HG03066 (cell line): Measurements from ENCODE around the gene FAM110D.

Experiments
- ATAC-seq: cut with Tn5 transposase; IDR thresholded peaks from one replicate; pipeline ENCODE4 v1.9.1; 2021; ENCODE audit warnings: low read depth; ENCODE audit not compliant: unreplicated experiment

Gene FAM110D

DNA sequence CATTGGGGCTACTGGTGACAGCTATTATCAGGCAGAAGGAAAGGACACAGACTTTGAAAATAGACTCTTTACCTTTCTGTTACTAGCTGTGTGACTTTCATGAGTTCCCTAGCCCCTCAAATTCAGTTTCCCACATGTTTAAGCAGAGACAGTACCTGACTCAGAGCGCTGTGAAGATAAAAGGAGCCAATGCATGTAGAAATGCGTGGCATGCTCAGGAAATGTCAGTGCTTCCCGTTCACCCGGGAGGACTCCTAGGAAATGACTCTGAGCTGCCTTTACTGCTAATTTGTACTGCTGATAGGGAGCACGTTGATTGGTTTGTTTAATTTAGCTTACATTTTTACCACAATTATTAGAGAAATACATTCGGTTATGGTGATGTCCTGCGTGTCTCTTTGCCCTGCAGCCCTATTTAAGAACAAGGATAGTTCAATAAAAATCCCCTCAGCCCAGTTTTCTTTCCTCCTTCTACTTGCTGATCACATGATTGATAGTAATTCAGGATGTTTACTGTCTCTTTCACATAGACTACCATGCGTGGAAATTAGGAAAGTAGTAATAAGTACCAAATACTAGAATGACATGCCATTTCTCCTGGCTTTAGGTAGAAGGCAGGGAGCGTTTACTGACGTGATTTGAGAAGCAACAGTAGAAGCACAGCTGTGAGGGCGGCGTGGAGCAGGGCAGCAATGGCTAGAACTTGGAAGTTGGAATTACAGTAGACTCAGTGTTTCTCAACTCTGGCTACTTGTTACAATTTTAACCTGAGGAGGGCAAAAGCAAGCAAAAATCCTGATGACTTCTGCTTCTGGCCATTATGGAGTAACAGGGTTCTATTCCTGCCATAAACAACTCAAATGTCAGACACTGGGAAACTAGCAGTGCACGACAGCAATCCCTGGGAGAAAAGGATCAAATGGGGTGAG, 31.4 kb upstream of the FAM110D start:
- ATAC-seq, result no peak

DNA sequence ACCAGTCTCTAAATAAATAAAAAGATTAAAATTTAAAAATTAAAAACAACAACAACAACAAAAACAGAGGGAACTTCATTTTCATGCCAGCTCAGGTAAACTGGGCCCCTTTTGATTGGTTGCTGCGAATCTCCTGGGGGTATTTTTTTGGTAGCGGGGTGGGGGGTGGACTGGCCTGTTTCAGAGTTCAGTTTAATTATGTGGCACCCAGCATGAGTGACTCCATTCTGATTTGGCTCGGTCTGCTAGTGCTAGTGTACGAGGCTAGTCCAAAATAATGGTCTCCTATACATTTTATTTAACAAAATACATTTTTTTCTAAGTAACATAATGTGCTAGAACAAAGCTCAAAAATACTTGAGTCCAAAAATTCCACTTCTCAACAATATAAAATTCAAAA, 29.1 kb upstream of the FAM110D start:
- no peak for ATAC-seq

DNA sequence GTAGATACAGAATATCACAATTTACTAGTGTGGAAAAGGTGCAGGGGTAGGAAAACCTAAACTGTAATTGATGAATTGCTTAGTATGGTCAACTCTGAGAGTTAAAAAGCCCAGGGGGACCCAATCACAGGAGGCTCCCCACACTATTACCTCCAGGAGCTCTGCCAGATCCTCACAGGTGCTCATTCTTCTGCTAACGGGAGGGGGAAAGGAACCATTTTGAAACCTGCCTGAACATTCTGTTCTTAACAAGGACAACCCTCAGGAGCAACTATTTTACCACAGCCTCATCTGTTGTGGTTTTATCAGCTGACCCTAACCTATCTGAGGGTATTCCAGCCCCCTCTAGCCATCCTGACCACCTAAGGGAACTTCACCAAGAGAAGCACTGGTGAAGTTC, 28.2 kb upstream of the FAM110D start:
- ATAC-seq, result no peak

DNA sequence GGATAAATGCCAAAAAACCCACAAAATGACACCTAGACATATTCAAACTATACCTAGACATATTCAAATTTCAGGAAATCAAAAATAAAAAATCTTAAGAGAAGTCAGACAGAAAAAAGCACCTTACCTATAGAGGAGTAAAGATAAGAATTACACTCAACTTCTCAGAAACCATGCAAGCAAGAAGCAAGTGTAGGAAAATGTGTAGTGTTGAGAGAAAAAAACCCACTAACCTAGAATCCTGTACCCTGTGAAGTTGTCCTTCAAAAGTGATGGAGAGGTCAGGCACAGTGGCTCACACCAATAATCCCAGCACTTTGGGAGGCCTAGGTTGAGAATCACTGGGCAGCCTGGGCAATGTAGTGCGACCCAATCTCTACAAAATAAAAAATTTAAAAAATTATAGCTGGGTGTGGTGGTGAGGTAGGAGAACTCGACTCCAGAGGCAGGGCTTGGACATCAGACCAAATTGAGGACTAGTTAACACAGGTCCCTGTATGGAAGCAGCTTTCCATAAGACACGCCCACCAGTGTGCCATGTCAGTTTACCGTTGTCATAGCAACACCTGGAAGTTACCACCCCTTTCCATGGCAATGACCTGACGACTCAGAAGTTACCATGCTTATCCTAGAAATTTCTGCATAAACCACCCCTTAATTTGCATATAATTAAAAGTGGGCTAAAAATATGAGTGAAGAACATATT, 26.6 kb upstream of the FAM110D start:
- ATAC-seq, result no peak

DNA sequence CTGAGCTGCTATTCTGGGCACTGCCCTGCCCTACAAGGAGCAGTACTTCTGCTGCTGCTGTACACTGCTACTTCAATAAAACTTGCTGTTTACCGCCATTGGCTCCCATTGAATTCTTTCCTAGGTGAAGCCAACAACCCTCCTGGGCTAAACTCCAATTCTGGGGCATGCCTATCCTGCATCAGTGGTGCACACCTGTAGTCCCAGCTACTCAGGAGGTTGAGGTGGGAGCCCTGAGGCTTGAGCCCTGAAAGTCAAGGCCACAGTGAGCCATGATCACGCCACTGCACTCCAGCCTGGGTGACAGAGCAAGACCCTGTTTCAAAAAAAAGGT, 26.1 kb upstream of the FAM110D start:
- ATAC-seq, result no peak

DNA sequence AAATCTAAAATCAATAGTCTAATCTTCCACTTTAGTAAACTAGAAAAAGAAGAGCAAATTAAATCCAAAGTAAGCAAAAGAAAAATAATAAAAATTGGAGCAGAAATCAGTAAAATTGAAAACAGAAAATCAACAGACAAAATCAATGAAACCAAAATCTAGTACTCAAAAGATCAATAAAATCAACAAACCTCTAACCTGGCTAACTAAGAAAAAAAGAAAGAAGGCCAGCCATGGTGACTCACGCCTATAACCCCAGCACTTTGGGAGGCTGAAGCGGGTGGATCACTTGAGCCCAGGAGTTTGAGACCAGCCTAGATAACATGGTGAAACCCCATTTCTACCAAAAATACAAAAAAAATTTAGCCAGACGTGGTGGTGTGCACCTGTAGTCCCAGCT, 24.4 kb upstream of the FAM110D start:
- no peak for ATAC-seq

DNA sequence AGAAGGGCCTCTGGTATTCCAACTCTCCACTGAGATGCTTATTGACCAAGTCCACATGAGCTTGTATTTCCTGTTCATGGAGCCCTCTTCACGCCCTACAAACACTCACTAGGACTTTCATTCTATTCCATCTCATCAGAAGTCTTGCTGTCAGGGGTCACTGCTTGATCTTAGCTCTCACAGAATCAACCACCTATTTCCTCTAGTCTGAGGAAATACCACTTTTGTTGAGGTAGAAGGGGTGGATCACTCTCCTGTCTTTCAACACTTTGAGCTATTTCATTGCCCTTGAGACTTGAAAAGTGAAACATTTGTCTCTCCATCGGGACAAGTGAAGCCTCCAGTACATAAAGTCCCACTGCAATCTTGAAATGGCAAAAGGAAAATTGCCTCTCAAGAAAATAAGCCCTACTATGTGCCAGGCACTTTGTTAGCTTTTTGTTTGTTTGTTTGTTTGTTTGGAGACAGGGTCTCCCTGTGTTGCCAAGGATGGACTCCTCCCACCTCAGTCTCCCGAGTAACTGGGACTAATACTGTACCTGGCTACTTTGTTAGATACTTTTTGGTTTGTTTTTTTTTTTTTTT, 19.8 kb upstream of the FAM110D start:
- no peak for ATAC-seq

DNA sequence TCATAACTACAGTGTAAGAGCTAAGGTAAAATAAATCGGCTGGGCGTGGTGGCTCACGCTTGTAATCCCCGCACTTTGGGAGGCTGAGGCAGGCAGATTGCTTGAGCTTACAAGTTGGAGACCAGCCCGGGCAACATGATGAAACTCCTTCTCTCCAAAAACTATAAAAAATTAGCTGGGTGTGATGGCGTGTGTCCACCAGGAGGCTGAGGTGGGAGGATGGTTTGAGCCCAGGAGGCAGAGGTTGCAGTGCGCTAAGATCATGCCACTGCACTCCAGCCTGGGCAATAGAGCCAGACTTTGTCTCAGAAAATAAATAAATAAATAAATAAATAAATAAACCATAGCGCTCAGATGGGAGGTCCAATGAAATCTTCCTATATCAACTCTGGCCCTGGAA, 16.7 kb upstream of the FAM110D start:
- ATAC-seq, result no peak

DNA sequence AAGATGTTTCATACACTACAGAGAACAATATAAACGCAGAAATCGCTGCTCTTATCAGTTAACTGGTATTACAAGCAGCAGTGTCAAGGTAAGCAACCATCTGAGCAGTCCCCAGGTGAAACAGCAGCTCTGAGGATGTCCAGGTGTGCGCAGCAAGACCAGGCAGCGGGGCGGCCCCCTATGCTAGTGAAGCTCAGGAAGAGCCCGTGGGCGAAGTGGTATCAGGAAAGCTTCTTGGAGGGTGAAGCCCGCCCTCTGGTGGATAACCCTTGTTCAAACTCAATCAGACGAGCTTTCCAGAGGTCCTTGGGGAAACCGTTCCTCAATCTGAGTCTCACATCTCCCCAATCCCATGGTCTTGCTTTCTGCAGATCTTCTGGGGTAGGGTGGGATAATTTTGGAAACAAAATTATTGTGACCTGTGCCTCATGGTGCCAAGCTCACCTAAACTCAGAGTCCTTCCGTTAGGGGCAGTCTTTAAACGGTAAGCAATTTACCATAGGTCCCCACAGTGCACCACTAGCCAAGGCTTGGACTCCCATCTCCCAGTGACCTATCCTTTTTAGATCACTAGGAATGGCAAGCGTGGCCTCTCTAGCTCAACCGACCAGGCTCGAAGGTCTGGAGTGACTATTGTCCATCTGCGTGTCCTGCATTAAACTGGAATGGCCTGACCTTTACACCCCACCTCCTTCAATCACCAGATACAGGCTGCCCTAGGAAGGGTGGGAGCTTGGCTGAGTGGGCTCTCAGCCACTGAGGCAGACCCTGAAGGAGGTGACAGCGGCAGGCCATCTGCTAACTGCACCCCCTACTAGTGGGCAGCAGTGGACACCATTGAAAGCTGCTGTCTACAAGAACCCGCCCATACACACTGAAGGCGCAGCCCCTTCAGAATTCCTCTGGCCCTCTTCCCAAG, 13.6 kb upstream of the FAM110D start:
- no peak for ATAC-seq

DNA sequence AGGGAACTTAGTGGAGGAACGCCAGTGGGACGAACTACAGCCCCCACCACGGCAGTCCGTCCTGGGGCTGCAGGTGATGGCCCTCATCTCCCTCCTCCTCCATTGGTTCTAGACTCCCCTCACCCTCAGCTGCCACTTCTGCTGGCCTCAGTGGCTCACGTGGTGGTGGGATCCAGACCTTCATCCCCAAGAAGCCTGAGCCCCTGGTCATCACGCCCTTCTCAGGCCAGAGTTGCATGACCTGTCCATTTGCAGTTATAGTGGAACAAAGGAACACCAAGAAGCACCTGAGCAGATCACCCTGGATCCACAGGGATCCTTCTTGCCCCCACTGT, 13.0 kb upstream of the FAM110D start:
- ATAC-seq, result no peak

DNA sequence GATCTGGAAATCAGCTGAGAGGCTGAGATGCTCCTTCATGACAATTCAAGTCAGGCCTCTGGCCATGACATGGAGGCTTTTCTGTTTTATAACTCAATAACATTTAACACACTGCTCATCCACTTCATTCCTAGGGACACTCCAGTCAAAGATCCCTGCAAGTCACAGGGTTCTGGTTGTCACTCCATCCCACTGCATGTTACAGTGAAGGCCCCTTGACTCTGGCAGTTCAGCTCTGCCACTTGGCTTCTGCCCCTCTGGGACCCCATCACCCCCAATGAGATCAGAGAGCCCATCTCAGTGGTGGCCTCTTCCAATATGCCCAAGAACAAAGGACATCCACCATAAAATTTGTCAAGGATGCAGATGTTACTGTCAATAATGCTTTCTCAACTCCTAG, 10.0 kb upstream of the FAM110D start:
- no peak for ATAC-seq

DNA sequence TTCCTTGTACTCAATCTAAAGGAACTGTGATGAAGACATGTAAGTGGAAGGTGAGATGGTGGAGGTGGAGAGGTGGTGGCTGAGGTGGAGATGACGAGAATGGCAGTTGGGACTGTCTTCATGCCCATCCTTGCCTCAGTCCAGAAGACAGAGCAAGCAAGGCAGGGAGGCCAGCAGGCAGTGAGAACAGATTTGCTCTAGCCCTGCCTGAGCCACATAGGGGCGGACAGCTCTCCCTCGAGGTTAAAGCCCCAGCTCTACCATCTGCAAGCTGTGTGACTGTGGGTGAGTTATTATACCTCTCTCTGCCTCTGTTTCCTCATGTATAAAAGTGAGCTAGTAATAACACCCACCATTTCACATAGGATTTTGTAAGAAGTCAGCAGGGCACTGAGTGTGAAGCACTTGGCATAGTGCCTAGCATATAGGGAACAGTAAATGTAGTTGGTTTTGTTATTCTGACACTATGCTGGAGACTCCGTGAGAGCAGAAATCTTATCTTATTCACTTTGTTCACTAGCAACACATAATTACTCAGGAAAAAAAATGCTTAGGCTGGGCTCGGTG, 4.8 kb upstream of the FAM110D start:
- no peak for ATAC-seq

DNA sequence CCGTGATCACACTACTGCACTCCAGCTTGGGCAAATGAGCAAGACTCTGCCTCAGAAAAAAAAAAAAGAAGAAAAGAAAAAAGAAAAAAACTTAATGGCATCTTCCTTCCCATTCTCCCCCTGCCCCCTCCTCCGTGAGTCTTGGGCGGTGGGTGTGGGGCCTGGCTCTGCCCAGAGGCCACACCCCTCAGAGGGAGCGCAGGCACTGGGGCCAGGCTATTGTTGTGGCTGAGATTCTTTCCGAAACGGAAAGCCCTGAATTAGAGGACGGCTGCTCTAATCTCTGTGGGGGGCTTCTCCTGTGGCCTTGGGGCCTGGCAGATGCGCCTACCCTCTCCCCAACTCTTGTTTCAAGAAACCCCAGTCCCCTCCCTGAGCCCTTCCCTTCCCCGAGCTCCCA, 4.1 kb upstream of the FAM110D start:
- ATAC-seq, result no peak

DNA sequence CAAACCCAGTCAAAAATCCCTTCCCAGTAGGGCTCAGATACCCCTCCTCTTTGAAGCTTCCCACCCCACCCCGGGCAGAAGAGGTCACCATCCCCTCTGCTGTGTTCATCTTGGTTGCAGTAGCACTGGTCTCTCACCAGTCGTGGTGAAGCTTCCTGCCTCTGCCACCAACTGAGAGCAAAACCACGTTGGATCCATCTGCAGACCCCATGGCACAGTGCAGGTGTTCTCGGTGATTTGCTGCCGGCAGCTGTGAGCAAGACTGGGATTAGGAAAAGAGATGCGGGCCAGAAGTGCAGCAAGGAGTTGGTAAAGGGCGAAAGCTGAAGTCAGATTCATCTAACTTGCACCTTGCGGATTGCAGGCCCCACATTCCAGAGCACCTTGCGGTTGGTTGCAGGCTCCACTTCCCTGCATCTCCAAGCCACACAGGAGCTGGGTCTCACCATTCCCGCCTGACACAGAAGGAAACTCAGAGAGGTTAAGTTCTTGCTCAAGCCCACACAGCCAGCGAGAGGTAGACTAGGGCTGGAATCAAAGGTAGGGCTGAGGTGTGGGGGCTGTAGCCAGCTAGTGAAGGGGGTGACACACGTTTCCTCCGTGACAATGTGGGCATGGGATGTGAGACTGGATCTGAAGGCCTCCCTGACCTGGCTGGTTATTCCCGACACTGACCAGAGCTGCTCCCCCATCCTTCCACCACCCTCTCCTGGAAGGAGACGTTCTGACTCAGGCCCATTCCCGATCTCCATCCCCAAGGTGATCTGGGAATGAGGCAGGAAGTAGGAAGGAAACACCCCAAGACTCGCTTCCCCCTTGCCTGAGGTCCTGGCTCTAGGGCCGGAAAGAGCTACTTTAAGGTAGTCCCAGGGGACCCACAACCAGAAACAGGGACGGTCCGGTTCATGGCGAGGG, 3.3 kb upstream of the FAM110D start:
- no peak for ATAC-seq

DNA sequence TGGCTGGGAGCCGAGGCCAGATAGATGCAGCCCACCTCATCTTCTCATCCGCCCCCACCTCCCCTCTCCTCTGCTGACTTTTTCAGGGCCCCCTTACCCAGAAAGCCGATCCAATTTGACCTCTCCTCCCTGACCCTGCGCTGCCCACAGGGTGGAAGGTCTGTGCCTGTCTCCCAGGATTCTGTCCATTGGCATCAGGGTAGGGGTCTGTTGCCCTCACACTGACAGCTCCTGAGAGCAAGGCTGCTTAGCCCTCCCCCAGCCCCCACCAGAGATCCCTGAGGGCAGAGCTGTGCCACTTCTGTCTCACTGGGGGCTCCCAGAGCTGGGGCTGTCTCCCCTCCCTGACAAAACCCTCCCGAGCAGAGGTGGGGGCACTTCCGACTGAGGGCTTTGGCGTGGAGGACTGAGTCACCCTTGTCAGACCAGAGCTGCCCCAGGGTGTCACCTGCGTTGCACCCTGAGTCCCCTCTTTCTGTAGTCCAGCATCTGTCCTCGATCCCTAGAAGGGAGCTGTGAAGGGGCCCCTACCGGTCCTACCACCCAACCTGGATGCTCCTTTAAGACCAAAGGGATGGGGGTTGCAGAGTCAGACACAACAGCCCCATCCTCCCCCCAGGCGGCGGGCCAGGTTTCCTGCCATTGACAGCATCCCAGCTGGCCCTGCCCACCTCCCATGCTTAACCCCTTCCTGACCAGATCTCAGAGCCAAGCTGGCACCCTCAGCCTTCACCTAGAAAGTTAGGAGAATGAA, 2.4 kb upstream of the FAM110D start:
- ATAC-seq, result no peak

DNA sequence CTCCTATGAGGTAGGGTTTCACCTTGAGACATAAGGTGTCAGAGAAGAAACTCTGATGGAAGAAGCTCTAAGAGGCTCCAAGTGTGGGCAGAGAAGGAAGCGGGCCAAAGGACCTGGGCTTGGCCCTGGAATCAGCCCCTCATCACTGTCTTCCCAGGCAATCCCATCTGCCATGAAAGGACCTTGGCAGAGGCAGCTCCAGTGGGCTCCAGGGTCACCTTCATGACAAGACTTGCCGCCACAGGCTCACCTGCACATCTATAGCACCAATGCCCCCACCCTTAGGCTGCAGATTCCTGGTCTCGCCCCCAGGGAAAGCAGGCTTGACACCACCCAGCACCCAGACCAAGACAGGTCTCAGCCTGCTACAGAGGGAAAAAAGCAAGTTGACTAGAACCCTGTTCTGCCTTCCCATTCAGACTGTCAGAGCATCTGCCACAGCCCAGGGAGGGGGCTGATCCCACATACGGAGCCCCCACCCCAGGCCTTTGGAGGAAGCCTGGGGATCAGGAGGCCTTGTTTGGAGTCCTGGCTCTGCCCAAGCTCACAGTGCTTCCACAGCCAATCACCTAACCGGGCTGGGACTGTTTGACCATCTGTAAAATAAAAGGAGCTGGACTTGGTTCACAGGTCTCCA, 490 bp upstream of the FAM110D start:
- ATAC-seq, result no peak

DNA sequence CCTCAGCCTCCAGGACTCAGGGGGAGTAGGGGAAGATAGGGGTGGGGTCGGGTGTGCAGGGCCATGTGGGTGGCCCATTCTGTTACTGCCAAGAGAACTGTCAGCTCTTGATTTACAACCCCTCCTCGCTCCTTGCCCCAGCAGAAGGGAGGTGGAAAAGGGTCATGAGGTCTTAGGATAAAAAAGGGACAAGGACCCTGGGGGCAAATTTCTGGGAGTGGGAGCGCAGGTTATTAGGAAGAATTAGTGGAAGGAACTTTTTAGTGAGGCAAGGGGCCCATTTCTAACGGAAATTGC, 812 bp downstream of the FAM110D start:
- no peak for ATAC-seq

DNA sequence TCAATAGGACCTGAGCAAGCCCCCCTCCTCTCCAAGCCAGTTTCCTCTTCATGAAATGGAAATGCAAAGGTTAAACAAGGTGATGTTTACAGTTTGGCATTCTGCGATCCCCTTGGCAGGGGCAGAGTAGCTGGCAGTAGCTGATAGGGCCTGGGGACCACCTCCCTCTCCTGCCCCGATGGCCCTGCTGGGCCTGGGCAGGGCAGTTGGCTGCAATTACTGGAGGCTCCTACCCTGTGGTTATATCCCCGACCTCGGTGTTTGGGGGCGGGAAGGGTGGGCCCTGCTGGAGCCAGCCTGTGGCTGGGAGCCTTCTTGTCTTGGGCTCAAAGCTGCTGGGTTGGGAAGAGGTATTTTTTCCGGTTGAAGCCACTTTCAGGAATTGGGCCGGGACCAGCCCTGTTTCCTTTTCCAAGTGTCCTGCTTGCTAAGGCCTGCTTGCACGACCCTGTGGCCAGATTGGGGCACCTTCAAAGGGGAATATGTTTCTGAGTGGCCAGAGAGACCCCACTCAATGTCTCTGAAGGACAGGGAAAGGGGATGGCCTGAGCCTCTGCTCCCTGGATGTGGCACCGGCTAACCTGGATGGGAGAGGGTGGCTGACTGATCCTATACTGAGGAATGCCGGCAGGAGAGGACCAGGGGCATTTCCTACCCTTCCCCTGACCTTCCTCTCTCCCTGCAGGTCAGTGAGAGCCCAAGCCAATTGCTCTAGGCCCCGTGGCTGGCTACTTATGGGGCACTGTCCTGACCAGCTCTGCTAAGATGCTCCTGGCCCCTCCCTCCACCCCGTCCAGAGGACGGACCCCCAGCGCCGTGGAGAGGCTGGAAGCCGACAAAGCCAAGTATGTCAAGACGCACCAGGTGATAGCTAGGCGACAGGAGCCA, 1.9 kb downstream of the FAM110D start:
- no peak for ATAC-seq
